ENCODE results near the gene RPL18A. TPM values are rescaled to one million over a fixed set of nuclear protein-coding genes. Genes with fewer than 3 reads are reported as not detected.

RPL18A gene
- 1,000 to 10,000 TPM; 1,051 to 1,626 (median 1,352) TPM for total RNA-seq

- no peak for TF ChIP-seq CTCF (IDR thresholded peaks at IDR 0.05; ENCODE audit: low read depth)
Observed at GRCh38 chr19:17859533-17860330, at the start of gene RPL18A. Gene RPL18A (plus strand): TSS chr19:17859910. CDS start chr19:17859957, 47 bp downstream.

- TF ChIP-seq CTCF (IDR thresholded peaks at IDR 0.05; ENCODE audit: low read depth): no peak
Observed at GRCh38 chr19:17811103-17811502, 48.6 kb upstream of the RPL18A start.

- no peak for TF ChIP-seq CTCF (IDR thresholded peaks at IDR 0.05; ENCODE audit: low read depth)
Observed at GRCh38 chr19:17811681-17812080, 48.0 kb upstream of the RPL18A start.

GRCh38 chr19:17812099-17812498, 47.6 kb upstream of the RPL18A start:
- no peak for TF ChIP-seq CTCF (IDR thresholded peaks at IDR 0.05; ENCODE audit: low read depth)

GRCh38 chr19:17817668-17818363, 41.9 kb upstream of the RPL18A start:
- TF ChIP-seq CTCF (IDR thresholded peaks at IDR 0.05; ENCODE audit: low read depth): no peak

- no peak for TF ChIP-seq CTCF (IDR thresholded peaks at IDR 0.05; ENCODE audit: low read depth)
Observed at GRCh38 chr19:17821190-17821589, 38.5 kb upstream of the RPL18A start, which contains the start of gene INSL3. Gene INSL3 (minus strand): TSS chr19:17821519. CDS start chr19:17821506, 13 bp downstream.

- TF ChIP-seq CTCF (IDR thresholded peaks at IDR 0.05; ENCODE audit: low read depth): no peak
Observed at GRCh38 chr19:17824339-17824738, 35.4 kb upstream of the RPL18A start.

Measured in subcutaneous adipose tissue (tissue), 4 donors.